Measurements from ENCODE around the gene DLL1. TPM values are rescaled to one million over a fixed set of nuclear protein-coding genes. Genes with fewer than 3 reads are reported as not detected.

The DLL1 gene
- total RNA-seq (2022; extraction: Qiagen RNA extraction; ENCODE audit: low read depth), result 0.12 to 0.30 TPM (median 0.21 TPM) in 5 replicates

GRCh38 chr6:170290296-170291128 is at the start of gene DLL1:
Gene DLL1, minus strand, starts transcription at chr6:170291078. Its CDS starts 939 bp downstream, at chr6:170290139.

GRCh38 chr6:170306324-170307079 is 15.6 kb upstream of the DLL1 start, which contains the start of gene FAM120B:
Gene FAM120B, plus strand, starts transcription at chr6:170306758. Its CDS starts 10,633 bp downstream, at chr6:170317391.

Other genes starting within 250 kb of the DLL1 start
- 9.0 to 10.6 TPM (median 9.9 TPM) in 5 replicates for gene FAM120B, start 15.7 kb upstream of the DLL1 start, total RNA-seq (2022; extraction: Qiagen RNA extraction; ENCODE audit: low read depth)